ENCODE measurements around the gene ERAL1. TPM values are rescaled to one million over a fixed set of nuclear protein-coding genes. Genes with fewer than 3 reads are reported as not detected.

ERAL1 gene
- total and polyA plus RNA-seq, 2 of the 4 experiments (the other 2 are of a cell fraction): 34.1 to 62.3 TPM

- no peak overlapping the region for H3K4me3 ChIP-seq (ENCODE audit: insufficient read depth, low read depth, low read length)
- no peak overlapping the region for H2AK9ac ChIP-seq (replicated peaks; ENCODE audit: low read depth, low read length, poor library complexity)
- H3K27me3 ChIP-seq (ENCODE audit: control insufficient read depth, insufficient read depth, low read length): no peaks in the 10 kb centered on the region
- no peak overlapping the region for H3K9ac ChIP-seq (ENCODE audit: low read depth, low read length)
- no peak overlapping the region for H2BK15ac ChIP-seq (ENCODE audit: low read depth, low read length)
- no peaks in the 10 kb centered on the region for H3K9me3 ChIP-seq (ENCODE audit: control insufficient read depth, insufficient read depth, low read length)
- peaks cover 10% of the 10 kb centered on the region for H3K9me1 ChIP-seq (ENCODE audit: insufficient read depth, low read length)
- H4K5ac ChIP-seq (ENCODE audit: low read depth, low read length): no peak overlapping the region
- H4K20me1 ChIP-seq (ENCODE audit: insufficient read depth, low read length): peaks cover 24% of the 10 kb centered on the region; the same call in 1 of the 2 replicates
- no peak overlapping the region for H2AK5ac ChIP-seq (ENCODE audit: low read depth, low read length)
- no peak overlapping the region for H2BK5ac ChIP-seq (ENCODE audit: low read depth, low read length, poor library complexity, severe bottlenecking)
- no peak overlapping the region for H4K91ac ChIP-seq (ENCODE audit: insufficient read depth, low read depth, low read length)
- dilution Hi-C loops (cut with HindIII; ENCODE audit: low sequenced_read_pairs, unreplicated experiment) (no loop called here), intact Hi-C loops (cut with micrococcal nuclease) (no loop called here), in situ Hi-C loops (cut with MboI; ENCODE audit: low sequenced_read_pairs) (no loop called here)
- no peak overlapping the region for H2BK120ac ChIP-seq (ENCODE audit: low read depth, low read length)
- H3K23ac ChIP-seq (ENCODE audit: low read depth, low read length): no peak overlapping the region
- WGBS, 2 experiments (ENCODE audit: extremely low coverage in 2 of 2, insufficient read length in 1 of 2): 83% methylated on average over 1 of the region's 7 CpGs; no CpG with 5 or more reads in 1 of the 2 experiments
- POLR2A ChIA-PET (ENCODE audit: unreplicated experiment): no interaction called here
- H3K14ac ChIP-seq (replicated peaks; ENCODE audit: low read depth, low read length): no peak overlapping the region
- H3K36me3 ChIP-seq (ENCODE audit: control insufficient read depth, insufficient read depth, low read length): peaks cover 36% of the 10 kb centered on the region
- H2BK20ac ChIP-seq (ENCODE audit: low read depth, low read length): no peak overlapping the region
- no peak overlapping the region for H3K4ac ChIP-seq (ENCODE audit: low read depth, low read length)
- no peak overlapping the region for H3K4me2 ChIP-seq (ENCODE audit: low read depth, low read length)
- H3K18ac ChIP-seq (ENCODE audit: low read depth, low read length): no peak overlapping the region
- H3K4me1 ChIP-seq (ENCODE audit: control insufficient read depth, insufficient read depth, low read length): no peaks in the 10 kb centered on the region
- BruUV-seq (replicated peaks): no TSS peak
- TF ChIP-seq ELK1 (IDR thresholded peaks at IDR 0.05; ENCODE audit: borderline replicate concordance, low read depth, low read length) (no peak), RFX5 (IDR thresholded peaks at IDR 0.05; ENCODE audit: low read depth, low read length) (no peak), CEBPB (IDR thresholded peaks at IDR 0.05; ENCODE audit: low read depth, low read length) (no peak), RAD21 (IDR thresholded peaks at IDR 0.05; ENCODE audit: low read length) (no peak)
- H3K79me1 ChIP-seq (ENCODE audit: low read depth in 1 of 2, low read length in 2 of 2): peaks cover 12 to 24% of the 10 kb centered on the region in 2 experiments
- no peak overlapping the region for H3K27ac ChIP-seq (ENCODE audit: insufficient read depth, low read length)
- no peak overlapping the region for H2AFZ ChIP-seq (replicated peaks; ENCODE audit: low read length, poor library complexity)
- CTCF ChIA-PET: no interaction called here
- DNase-seq: no peak
- no peak overlapping the region for H4K8ac ChIP-seq (ENCODE audit: low read depth in 2 of 2, low read length in 2 of 2)
- no peak overlapping the region for H3K56ac ChIP-seq (ENCODE audit: extremely low read depth, insufficient read depth, low read length)
- no peak for ATAC-seq (ENCODE audit: low read depth)
Observed at GRCh38 chr17:28888832-28889231, 34.0 kb downstream of the ERAL1 start.
